Islet of Langerhans (tissue), 1 donor: ENCODE results near the gene LARP4B.
"Not testable (repeated sequence)": the region's sequence is repeated elsewhere in the genome, so short reads cannot be mapped to it uniquely, and the experiment has no call there.

Experiments
- FAIRE-seq: peaks from one replicate; lab custom pipeline; 2011; peaks lifted over from hg19 to GRCh38; lab: Jason Lieb, UNC

The LARP4B gene

GRCh38 chr10:785861-786214 is 145.7 kb downstream of the LARP4B start:
- no peak for FAIRE-seq

DNA sequence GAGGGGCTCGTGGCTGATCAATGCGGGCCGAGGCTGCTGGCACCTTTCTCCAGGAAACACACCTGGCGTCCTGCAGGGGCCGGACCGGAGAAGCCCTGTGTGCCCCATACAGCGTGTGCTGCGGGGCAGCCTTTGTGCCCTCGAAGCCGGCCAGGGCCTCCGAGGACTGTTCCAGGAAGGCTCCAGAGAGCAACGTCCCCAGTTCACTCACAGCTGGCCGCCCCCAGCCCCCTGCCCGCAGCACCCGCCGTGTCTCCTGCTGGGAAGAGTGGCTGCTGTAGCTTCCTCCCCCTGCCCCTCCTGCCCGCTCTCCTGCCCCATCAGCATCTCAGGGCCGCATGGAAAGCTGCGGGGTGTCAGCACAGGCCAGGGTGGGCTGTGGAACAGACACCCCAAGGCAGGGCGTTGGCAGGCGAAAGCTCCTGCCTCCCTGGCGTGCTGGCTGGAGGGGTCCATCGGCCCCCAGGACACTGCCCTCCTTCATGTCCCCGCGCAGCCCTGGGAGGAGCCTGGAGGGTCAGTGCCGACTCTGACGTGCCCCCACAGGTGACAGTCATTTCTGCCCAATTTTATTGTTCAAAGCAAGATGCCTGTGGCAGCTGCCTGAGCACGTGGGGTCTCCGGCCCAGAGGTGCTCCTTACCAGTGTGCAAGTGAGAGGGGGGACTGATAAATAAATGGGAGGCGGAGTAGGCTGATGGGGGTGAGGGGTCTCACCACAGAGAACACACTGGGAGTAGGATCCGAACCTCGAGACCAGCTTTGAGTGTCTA is 146.2 kb downstream of the LARP4B start:
- no peak for FAIRE-seq

DNA sequence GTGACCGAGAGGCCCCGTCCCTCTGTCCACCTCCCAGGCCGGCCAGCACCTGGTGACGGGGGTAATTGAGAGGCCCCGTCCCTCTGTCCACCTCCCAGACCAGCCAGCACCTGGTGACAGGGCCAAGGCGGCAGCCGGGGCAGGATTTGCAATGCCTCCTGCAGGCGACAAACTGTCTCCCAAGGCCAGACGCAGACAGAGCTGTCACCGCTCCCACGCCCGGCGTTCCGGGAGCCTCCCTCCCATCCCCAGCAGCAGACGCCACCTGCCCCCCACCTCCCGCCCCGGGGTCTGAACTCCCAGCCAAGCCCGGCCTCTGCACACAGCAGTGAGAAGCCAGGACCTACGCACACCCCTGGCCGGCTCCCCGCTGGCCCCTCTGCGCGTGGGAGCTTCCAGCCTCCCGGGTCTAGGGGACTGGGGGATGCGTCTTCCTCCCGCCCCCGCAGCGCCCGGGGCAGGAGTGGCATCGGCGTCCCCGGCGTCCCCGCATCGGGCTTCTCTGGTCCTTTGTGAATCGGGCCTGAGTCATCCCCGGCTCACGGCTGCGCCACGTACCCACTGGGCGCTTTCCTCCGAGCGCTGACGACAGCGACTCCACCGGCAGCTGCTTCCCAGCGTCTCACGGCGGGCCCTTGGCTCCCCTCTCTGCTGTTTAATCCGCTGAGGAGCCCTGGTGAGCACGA is 147.0 kb downstream of the LARP4B start:
- no peak for FAIRE-seq

GRCh38 chr10:782751-783648 is 148.5 kb downstream of the LARP4B start:
- no peak for FAIRE-seq

DNA sequence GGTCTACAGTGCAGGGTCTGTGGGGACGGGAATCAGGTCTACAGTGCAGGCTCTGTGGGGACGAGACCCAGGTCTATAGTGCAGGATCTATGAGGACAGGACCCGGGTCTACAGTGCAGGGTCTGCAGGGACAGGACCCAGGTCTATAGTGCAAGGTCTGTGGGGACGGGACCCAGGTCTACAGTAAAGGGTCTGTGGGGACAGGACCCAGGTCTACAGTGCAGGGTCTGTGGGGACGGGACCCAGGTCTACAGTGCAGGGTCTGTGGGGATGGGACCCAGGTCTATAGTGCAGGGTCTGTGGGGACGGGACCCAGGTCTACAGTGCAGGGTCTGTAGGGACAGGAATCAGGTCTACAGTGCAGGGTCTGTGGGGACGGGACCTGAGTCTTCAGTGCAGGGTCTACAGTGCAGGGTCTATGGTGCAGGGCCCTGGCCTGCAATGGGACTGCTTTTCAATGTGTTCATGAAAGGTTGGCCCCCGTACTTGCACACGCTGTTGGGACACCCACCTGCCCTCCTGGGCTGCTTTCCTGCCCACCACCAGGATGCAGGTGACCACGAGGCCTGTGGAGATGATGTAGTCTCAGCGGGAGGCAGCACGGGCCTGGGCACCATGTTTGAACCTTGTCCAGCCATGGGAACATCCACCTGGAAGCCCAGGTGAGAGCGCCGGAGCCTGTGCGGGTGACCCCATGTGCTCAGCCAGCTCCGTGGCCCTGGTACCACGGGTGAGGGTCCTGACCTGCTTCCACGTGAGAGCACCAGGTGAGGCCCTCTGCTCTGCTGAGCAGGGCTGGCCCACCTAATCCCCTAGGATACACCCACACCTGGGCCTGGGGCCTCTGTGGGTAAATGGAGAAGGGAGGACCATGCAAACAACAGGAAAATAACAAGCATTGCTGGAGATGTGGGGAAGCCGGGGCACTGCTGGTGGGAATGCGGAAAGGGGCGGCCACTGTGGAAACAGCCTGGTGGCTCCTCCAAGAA is 150.7 kb downstream of the LARP4B start:
- FAIRE-seq: no peak

GRCh38 chr10:778626-779330 is 152.7 kb downstream of the LARP4B start:
- FAIRE-seq: no peak

- no peak for FAIRE-seq
These were observed 153.5 kb downstream of the LARP4B start for GRCh38 chr10:777913-778479.

DNA sequence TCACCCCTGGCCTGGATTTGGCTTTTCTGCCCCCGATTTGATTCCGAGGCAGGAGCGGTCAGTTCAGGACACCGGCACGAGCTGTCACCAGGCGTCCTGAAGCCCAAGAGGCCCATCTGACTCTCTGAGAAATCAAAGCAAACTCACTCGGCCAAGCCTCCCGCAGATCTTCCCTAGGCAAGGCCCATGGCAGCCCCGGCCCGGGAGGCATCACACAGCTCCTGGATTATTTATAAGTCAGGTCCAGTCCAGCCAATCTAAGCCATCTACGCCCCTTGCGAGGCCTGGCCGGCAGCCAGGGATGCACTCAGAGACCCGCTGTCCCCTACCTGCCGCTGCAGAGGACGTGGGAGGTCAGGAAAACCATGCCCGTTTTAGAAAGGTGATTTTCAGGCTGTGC is 154.7 kb downstream of the LARP4B start:
- no peak for FAIRE-seq

DNA sequence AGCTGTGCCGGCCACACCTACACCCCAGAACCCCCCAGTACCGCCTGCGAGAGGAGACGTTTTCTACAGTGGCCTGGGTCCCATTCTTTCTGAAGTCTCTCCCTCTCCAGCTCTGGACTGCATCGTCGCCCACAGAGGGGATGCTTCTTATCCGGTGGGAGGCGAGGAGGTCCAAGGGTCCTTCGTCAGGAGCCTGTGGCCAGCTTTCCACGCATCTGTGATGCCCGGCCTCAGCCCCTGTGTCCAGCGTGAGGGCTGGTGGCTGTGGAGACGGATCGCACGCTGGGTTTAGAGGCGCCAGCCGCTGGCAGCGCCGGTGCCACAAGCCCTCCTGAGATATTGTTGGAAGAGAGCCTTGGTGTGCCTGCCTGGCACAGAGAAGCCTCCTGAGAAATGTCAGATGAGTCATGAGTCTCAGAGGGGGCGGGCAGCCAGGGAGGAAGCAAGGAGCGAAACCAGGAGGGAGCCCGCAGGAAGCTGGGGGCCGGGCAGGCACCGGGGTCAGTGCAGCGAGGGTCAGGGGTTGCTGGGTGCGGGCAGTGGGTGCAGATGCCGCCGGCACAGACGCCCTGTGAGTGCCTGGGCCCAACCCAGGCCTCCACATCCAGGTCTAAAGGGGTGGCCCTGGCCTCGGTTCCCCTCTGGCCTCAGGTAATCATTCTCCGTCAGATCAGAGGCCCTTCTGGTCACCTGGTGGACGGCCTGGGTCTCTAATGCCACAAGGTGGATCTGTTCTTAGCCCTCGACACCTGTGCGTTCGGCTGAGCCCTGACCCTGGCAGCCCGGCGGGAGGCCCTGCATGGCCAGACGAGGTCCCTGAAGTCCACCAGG is 156.0 kb downstream of the LARP4B start:
- FAIRE-seq: no peak

GRCh38 chr10:774661-775244 is 156.8 kb downstream of the LARP4B start:
- no peak for FAIRE-seq

DNA sequence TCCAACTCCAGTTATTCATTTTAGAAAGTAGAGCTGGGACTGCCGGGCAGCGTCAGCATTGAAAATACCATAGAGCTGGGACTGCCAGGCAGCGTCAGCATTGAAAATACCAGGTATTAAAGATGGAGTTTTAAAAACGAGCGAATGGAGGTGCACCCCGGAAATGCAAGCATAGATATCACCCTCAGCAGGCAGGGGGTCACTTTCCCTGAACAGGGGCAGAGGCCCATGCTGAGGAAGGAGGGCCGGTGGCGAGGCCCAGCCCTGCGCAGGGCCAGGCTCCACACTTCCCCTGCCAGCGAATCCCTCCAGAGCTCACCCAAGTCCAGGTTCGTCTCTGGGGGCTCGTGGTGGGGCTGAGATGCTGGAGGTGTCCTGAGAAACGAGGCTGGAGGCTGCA is 157.3 kb downstream of the LARP4B start:
- FAIRE-seq: no peak

- FAIRE-seq: no peak
These were observed 157.8 kb downstream of the LARP4B start for GRCh38 chr10:773562-774161.

GRCh38 chr10:772227-772637 is 159.3 kb downstream of the LARP4B start:
- no peak for FAIRE-seq

DNA sequence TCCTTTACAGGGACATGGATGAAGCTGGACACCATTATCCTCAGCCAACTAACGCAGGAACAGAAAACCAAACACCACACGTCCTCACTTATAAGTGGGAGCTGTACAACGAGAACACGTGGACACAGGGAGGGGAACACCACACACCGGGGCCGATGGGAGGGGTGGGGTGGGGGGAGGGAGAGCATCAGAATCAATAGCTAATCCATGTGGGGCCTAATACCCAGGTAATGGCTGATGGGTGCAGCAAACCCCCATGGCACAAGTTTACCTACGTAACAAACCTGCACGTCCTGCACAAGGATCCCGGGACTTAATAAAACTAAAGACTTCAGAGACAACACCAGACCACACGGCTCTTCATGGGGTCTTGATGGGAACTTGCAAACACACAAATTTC is 159.9 kb downstream of the LARP4B start:
- FAIRE-seq: no peak

DNA sequence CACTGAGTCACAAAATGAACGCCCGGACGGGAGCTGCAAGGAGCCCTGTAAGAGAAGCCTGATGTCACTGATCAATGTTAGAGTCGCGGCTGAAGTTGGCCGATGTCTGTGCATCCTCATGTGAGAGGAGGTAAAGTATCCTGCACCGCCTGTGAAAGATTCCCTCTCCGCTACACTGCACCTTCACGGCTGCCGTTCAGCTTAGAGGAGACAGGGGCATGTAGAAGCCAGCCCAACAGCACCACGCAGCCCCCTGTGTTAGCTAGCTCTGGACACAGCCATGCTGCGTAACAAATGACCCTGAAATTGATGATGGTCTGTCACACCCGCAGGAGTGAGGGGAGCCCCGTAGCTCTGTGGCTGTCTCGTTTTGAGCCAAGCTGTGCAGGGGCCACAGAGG is 160.5 kb downstream of the LARP4B start:
- no peak for FAIRE-seq

DNA sequence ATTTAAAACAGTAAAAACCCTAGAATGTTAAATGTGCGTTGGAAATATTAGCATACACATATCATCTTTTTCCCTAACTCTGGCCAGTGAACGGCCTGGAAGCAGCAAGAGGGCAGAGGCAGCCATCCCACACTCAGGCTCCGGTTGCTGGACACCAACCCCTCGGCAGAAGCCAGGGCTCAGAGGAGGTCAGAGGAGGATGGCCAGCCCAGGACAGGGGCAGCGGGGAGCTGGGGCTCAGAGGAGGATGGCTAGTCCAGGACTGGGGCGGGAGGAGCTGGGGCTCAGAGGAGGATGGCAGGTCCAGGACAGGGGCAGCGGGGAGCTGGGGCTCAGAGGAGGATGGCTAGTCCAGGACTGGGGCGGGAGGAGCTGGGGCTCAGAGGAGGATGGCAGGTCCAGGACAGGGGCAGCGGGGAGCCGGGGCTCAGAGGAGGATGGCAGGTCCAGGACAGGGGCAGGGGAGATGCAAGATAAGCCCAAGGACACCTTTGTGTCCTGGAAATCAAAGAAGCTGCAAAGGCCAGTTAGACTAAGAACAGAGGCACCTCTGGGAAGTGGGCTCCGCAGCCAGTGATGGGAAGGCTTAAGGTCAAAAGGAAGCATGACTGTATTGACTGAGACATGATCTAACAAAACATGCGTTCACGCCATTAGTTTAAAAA is 161.3 kb downstream of the LARP4B start:
- FAIRE-seq: not testable (repeated sequence)

DNA sequence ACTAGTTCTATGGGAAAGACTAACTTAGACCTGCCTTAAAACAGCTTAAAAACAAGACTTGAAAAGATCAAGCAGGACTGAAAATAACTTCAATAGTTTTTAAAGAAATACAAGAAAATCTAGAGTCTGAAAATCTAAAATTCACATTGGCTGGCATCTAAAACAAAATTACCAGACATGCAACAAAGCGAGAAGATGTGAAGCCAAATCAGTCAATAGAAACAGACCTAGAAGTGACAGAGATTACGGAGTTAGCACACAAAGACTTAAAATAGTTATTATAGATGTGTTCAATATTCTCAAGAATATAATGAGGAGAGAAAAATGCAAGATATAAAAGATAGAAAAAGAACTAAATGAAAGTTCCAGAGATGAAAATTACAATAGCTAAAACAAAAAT is 163.7 kb downstream of the LARP4B start:
- no peak for FAIRE-seq

GRCh38 chr10:767211-767610 is 164.3 kb downstream of the LARP4B start:
- no peak for FAIRE-seq
